Activated CD8-positive, alpha-beta memory T cell treated with anti-CD3 and anti-CD28 coated beads, Interleukin-2, amount 50 U/mL, for 24 hours (primary cell): Measurements from ENCODE around the gene TROAP.

Experiments
- DNase-seq: peaks from one replicate; pipeline ENCODE4 v3.0.0-alpha.2; 2020; ENCODE audit errors: extremely low read depth

Gene TROAP

DNA sequence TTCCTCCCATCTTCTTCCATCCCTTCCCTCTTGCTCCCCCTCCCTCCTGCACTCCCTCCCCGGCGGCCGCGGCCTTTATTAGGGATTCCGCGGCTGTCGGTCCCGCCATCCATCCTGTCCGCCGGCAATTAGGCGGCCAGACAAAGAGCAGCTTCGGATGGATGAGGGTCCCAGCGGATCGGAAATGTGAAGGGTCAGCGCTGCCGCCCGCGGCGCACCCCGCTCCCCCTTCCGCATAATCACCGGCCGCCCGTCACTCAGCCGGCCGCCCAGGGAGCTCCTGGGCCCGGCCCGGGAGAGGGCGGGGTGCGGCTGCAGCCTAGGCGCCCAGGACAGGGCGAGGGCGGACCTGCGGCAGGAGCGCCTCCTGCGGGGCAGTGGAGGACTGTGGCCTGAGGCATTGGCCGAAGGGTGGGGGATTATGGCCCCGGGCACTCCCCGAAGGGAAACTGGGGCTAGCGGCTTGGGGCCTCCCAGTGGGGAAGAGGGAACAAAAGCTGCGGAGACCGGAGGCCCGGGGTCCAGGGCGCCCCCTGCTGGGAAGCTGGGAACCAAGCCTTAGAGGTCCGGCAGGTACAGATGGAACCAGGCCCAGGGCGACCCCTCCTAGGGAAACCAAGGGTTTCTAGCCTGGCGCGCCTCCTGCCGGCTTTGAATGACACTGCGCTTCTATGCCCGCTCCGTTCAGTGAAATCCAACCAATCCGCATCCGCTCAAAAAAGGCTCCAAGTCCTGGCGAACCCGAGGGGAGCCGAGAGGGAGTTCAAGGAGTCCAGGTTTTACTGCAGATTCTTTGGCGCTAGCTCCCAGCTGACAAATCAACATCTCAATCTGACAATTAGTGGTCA, 19.2 kb downstream of the TROAP start:
- peak; percentile 57 for DNase-seq

DNA sequence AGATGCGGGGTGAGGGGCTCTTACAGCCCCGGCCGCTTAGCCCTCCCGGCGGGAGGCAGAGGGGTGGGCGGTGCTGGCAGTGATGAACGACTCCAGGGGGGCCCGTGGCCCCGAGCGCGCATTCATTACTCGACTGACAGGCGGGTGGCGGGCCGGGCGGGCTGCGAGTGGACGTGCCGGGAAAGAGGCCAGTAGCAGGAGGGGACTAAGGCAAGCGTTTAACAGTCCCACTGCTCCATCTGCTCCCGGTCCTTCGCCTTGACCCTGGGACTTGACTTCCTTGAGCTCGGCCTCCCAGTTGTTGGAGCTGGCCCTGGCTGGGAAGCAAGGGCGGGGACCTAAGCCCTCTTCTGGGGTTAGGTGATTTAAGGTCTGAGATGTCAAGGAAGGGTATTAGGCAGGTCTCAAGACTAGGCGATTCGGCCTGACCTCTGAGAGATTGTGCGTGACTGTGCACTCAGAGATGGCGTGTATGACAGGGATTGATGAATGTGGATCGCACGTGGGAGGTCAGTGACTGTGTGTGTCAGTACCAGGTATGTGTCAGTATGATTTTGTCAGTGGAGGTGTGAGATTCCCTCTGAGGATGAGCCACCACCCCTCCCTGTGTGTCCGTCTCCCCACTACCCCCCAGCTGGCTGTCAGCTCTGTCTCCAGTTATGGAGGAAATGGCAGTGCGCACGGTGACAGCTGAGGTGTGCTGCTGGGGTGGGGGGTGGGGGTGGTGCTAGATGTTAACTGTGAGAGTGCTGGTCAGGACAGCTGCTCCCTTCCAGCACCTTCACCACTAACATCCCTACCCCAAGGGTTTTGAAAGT, 20.1 kb downstream of the TROAP start:
- DNase-seq, result no peak

DNA sequence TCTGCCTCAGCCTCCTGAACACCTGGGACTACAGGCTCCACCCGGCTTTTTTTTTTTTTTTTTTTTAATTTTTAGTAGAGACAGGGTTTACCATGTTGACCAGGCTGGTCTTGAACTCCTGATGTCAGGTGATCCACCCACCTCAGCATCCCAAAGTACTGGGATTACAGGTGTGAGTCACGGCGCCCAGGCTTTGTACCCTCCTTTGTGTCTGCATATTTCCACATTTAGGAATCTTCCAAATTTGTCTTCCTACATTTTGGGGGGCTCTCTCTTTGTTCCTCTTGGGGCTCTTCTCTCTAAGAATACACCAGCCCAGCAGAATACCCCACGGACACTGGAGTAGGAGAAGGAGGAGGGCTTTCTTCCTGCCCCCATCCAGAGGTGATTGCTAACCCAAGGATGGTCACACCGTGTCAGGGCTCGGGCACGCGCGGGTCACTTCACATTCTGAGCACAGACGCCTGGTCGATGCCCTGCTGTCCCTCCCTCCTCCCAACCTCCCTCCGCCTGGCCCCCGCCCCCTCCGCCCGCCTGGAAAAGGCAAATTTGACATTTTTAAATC, 21.5 kb downstream of the TROAP start:
- no peak for DNase-seq

DNA sequence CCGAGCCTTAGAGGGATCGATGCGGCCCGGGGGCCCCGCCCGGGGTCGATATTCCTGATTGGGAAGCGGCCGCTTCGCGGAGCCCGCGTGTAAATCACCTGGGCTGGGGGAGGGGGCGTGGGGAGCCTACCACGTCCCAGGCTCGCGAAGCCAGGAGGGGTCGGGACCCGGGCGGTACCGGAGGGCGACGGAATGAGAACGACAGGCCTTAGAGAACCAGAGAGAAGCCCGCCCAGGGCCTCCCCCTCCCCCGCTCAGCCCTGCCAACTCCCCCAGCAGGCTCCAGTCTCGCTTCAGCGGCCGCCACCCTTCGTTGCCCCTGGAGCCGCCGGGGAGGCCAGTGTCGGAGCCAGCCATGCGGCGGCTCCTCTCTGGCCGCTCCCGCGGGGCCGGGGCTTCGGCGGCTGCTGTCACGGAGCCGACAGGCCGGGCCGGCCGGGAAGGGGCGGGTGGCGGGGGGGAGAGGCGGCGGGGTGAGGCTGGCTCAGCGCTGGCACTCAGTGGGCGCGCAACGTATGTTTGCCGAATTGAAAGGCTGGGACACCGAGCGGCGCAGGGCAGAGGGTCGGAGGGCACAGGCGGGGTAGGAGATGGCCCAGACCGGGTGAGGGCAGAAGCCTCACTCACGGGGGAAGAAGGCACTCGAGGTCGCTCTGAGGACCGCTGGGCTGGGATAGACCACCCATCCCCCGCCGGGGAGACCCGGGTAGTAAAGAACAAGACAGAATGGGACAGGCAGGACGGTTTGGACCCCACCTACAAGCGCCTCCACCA, 22.2 kb downstream of the TROAP start:
- no peak for DNase-seq

DNA sequence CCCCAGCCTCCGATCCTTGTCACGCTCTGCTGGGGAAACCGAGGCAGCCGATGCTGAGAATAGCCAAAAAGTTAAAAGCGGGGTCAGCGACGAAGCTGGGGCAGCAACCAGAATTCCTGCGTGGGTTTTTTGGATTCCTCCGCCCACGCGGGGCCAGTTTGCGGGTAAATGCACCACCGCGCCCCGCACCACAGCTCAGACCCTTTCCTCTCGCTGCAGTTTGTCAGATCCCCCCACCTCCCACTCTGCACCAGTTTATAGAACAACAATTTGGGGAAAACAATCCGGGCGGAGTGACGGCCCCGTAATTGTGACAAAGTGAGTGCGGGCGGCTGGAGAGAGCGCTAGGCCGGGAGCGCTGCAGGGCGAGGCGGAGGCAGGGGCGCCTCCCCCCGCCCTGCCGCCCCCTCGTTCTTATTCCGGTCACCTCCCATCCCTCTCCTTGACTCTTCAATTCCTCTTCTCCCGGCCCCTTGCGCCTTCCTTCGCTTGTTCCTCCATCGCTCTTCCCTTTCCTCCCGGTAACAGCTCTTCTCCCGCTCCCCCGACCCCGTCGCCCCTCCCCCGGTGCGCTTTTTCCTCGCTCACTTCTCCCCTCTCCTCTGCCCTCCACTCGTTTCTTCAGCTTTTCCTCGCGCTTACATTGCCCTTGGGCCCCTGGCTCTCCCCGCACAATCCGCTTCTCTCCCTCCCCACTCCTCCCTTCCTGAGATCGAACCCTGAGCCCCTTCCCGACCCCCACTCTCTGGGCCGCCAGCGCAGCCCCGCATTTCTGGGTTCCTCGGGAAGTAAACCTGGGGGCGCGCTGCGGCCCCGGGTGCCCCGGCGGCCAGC, 23.0 kb downstream of the TROAP start:
- no peak for DNase-seq

DNA sequence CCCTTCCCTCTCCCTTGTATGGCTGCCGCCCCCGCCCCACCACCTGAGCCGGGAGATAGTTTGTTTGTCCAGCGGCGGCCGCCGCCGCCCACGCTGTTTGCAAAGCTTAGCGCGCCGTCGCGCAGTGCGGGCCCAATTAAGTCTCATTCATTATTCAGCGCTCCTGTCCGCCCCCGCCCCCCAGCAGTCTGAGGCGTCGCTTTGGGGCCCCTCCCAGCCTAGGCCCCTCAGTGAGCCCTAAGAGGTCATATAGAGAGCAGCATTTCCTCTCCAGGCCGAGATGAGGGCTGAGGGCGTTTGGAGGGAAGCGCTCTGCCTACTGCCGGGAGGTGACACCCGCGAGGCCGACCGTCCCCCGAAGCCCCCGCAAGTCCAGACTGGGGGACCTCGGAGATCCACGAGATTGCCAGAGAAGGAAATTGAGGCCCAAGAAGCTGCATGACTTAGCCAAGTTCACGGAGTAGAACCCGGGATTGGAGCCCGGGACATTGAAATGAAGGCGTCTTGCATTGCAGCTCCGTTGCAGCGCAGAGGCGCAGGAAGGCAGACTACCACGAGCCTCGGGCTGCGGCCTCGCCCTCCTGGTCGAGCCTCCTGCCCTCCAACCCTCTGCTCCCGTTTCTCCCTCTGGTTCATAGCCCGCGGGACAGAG, 23.7 kb downstream of the TROAP start, which contains the start of gene DNAJC22:
Gene DNAJC22 (plus strand): TSS at position 230 of the 652 bp plus-strand sequence. CDS start 1,985 bp downstream, outside the sequence.
- no peak for DNase-seq

DNA sequence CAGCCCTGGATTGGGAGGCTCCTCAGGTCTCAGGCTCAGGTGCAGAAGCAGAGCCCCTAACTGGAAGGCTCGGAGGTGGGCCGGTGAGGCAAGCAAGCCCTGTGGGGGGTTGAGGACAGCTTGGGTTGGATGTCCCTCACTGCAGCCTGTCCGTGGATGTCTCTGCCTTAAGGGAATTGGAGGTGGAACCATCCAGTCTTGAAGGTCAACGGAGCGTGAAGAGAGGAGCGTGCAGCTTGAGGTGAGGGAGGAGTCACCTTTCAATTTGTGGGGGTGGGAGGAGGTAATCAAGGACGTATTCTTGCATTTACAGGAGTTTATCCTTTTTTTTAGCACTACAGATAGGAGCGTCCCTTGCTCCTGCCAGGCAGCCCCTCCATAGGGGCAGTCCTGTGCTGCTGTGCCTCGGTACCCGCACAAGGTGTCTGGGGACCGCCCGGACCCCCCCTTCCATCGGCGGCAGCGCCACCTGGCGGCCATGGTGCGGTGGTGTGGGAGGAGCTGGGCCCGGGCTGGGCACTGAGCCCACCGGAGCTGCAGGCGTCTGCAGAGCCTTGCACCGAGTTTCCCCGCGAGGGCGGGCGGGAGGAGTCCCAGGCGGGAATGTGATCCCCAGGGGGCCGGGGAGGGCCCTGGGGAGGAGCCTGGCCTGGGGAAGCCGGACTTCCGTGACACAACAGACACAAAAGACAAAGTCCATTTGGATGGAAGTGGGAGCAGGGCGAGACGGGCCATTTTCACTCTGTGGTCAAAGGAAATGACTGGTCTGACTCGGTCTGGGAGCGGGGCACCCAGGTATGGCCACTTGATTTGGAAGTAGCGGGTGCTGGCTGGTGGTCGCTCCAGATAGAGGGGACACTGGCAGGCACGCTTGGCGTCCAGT, 24.5 kb downstream of the TROAP start:
- peak; percentile 49 for DNase-seq

DNA sequence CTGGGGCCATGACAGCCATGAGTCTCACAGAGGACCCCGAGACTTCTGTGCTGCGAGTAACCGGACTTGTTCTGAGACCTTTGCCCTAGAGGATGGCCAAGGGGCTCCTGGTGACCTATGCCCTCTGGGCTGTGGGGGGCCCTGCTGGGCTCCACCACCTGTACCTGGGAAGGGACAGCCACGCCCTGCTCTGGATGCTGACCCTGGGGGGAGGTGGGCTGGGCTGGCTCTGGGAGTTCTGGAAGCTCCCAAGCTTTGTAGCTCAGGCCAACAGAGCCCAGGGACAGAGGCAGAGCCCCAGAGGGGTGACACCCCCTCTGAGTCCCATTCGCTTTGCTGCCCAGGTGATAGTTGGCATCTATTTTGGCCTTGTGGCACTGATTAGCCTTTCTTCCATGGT, 25.7 kb downstream of the TROAP start:
- DNase-seq, result no peak

DNA sequence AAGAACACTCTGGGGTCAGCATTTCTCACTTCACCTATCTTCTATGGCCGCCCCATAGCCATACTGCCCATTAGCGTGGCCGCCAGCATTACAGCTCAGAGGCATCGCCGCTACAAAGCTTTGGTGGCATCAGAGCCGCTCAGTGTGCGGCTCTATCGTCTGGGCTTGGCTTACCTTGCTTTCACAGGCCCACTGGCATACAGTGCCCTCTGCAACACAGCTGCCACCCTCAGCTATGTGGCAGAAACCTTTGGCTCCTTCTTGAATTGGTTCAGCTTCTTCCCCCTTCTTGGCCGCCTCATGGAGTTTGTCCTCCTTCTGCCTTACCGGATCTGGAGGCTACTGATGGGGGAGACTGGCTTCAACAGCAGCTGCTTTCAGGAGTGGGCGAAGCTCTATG, 26.2 kb downstream of the TROAP start:
- DNase-seq, result no peak

DNA sequence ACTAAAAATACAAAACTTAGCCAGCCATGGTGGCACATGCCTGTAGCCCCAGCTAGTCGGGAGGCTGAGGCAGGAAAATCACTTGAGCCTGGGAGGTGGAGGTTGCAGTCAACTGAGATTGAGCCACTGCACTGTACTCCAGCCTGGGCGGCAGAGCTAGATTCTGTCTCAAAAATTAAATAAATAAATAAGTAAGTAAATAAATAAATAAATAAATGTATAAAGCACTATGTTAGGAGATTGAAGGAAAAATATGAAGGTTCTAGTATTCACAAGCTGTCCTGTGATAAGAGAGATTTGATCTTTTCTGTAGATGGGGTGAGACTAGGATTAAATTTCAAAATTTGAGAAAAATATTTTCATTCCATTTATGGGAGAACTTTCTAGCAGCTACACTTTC, 29.3 kb downstream of the TROAP start:
- no peak for DNase-seq

DNA sequence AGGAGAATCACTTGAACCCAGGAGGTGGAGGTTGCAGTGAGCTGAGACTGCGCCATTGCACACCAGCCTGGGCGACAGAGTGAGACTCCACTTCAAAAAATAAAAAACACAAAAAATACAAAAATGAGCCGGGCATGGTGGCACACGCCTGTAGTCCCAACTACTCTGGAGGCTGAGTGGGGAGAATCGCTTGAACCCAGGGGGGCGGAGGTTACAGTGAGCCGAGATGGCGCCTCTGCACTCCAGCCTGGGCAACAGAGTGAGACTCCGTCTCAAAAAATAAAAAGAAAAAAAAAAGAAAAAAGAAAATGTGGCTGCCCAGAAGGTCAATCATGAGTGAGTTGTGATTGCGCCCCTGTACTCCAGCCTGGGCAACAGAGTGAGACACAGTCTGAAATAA, 32.9 kb downstream of the TROAP start:
- DNase-seq, result no peak

DNA sequence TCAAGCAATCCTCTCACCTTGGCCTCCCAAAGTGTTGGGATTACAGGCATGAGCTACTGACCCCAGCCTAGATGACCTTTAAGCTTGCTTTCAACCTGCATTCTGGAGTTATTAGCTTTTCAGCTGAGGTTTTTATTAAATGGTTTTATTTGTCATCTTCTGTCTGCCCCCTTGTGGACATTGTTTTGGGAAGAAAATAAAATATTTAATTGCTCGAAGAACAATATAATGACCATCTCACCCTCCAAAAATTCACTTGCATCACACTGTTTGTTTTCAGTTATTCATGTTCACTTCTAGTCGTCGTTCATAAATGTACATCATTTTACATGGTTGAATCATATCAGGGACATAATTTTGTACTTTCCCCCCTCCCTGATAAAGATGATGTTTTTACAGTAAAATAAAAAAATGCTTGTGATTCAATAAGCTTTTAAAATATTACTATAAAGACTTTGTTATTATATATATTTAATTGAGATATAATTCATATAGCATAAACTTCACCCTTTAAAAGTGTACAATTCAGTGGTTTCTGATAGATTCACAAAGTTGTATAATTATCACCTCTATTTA, 34.1 kb downstream of the TROAP start:
- no peak for DNase-seq

DNA sequence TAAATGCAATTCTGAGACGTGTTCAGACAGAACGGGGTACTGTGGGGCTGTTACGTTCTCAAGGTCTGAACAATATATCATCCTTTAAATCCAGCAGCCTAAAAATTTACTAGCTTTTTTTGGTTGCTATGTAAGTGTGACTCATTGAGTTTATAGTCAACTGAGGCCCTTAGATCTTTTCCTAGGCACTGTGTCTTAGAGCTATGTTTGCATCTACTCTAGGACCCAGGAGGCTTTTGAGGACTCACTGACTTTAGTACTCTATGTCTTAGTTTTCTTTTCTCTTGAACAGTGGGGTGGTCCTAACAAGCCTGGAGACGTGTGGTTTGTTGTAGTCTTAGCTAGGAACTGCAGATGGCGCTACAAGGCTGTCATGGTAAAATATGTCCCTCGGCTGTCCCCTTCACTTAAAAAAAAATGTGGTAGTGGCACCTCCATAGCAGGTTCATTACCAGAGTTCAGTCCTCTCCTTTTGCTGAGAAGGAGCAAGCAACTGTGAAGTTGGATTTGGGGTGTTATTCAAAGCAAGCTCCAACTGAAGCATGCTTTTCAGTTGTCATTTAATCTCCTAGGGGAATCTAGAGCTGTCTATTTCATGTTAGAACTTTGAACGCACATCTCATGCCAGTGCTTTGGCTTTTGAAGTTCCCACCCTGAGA, 35.6 kb downstream of the TROAP start:
- no peak for DNase-seq

DNA sequence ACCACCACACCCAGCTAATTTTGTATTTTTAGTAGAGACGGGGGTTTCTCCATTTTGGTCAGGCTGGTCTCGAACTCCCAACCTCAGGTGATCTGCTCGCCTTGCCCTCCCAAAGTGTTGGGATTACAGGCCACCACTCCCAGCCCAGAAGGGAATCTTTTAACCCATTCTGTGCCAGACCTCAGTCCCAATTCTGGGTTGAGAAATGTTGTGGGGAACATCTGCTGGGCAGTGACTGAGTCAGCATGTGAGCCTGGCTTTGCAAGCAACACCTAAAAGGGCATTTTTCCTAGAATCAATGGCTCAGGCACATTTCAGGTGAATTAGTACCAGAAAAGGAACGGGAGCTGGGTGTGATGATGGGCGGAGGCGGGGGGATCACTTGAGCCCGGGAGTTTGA, 36.6 kb downstream of the TROAP start:
- no peak for DNase-seq

DNA sequence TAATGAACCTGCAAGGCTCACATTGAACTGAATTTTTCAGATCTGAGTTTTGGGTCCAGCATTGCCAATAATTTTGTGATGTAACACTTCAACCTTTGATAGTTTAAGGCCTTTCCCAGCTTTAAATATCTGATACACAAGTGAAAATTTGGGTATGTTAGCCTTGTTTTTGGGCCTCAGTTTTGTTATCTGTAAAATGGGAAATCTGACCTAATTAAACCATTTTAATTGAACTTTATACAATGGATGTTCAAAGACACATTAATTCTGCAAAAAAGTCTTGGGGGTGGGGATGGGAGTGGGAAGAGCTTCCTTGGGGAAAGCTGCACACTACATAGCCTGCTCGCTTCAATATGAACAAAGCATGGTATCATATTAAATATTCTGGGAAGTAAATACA, 39.0 kb downstream of the TROAP start:
- no peak for DNase-seq

DNA sequence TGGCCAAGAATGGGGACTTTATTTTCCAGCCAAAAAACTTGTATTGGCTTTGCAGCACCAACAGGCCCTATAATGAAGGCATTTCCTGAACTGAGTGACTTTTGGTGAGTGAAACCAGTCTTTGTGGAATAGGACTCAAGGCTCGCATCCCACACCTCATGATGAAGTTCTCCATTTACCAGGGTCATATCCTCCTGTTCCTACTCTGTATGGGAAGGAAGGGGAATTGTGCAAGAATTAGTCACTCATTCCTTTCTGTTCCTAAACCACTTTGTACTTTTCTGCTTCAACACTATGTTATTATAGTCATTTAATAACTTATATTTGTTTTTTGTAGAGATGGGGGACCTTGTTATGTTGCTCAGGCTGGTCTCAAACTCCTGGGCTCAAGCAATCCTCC, 41.9 kb downstream of the TROAP start:
- no peak for DNase-seq

DNA sequence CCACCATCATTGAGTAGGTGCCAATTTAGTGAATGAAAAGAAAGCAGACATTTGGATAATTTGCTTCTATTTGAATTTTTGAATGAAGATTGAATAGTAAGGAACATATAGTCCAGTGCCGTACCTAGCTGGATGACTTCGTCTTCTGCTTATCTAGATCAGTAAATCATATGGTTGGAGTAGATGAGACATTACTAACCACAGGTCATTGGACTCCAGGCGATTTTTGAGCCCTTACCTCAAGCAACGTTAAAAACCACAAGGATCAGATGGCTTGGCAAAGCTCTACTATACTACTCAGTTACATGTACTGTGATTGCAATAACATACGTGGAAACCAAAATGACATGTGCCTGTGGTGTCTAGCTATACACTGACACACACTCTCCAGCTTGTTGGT, 42.5 kb downstream of the TROAP start:
- no peak for DNase-seq

DNA sequence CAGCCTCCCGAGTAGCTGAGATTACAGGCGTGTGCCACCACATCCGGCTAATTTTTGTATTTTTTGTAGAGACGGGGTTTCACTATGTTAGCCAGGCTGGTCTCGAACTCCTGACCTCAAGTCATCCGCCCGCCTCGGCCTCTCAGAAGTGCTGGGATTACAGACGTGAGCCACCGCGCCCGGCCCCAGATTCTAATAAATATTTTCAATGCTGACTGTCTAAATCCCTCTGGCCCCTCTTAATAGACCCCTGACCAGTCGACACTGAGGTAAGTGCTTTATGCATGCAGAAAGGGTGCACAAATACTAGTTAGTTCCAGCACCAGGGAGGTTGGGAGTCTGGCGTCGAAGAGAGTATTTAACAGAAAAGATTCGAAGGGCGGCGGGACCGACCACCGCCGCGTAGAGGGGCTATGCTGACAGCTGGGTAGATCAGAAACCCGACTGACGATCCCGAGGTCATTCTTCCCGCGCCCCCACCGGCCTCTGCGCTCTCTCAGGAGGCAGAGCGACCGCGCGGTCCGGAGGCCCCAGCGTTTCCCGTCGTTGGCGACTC, 43.1 kb downstream of the TROAP start:
- no peak for DNase-seq
